NCI-H1417 (cell line): Measurements from ENCODE around the gene TNFRSF18.
"Not testable (repeated sequence)": the region's sequence is repeated elsewhere in the genome, so short reads cannot be mapped to it uniquely, and the experiment has no call there.

ENCODE experiments used
- DNase-seq, 3 experiments: peaks; one replicate each; lab custom pipeline; 2025; lab: John Stamatoyannopoulos, UW

Gene TNFRSF18

DNA sequence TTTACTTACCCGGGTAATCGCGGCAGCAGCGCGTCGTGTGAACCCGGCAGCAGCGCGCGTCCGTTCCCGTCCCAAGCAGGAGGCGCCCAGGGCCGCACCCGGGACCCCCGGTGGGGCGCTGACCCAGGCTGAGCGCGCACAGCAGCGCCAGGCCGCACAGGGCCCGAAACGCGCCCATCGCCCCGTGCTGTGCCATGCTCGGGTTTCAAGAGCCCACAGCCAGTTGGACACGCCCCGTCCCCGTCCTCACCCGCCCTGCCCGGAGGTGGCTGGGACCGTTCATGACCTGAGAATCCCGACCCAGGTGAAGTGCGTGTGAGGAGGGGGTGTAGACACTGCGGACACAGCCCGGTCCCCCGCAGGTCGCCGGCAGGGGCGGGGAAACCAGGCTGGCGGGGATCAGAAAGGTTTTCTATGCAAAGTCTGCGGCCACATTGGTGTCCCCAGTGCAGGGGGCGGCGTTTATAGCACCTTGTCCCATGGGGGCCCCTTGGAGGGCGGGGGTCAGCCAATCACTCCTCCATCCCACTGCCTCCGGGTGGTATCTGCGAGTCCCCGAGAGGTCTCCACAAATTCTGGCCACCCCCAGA lies at the start of gene TNFRSF18:
Gene TNFRSF18 (minus strand): TSS at position 217 of the 590 bp plus-strand sequence. CDS start 21 bp downstream, at position 196.
- peak; percentile 35 to 51 (median 48) for DNase-seq

DNA sequence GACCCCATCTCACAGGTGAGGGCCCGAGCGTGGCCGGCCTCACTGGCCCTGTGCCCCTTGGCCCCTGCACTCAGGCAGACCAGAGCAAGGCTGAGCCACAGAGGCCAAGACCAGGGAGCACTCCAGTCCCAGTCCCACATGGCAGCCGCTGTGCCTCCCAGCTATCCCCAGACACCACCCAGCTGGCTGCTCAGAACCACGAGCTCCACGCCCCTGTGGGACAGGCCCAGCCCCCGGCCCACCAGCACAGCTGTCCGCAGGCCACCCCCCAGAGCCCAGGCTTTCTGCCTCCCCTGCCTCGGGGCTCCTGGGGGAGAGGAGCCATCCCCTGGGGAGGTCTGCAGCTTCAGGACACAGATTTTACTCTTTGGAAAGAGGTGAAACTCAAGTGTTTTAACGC lies 49.2 kb upstream of the TNFRSF18 start:
- DNase-seq = no peak

DNA sequence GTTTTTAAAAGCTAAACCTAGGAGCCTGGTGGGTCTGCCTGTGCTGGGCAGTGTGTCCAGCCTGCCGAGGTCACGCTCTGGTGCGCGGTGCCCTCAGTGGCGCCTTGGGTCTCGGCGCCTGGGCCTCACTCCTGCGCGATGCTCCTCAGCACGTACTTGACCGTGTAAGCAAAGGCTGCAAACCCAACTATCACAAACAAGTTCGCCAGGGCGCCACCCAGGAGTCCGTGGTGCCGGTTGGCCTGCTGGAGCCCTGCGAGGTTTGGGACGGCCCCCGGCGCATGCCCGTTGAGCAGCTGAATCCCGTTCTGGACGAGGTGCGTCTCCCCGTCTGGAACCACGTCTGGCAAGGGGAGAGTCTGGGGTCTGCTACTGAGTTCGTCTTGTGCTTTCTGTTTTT lies 48.7 kb upstream of the TNFRSF18 start:
- no peak for DNase-seq

GRCh38 chr1:1254667-1254998 lies 48.2 kb upstream of the TNFRSF18 start:
- no peak for DNase-seq

DNA sequence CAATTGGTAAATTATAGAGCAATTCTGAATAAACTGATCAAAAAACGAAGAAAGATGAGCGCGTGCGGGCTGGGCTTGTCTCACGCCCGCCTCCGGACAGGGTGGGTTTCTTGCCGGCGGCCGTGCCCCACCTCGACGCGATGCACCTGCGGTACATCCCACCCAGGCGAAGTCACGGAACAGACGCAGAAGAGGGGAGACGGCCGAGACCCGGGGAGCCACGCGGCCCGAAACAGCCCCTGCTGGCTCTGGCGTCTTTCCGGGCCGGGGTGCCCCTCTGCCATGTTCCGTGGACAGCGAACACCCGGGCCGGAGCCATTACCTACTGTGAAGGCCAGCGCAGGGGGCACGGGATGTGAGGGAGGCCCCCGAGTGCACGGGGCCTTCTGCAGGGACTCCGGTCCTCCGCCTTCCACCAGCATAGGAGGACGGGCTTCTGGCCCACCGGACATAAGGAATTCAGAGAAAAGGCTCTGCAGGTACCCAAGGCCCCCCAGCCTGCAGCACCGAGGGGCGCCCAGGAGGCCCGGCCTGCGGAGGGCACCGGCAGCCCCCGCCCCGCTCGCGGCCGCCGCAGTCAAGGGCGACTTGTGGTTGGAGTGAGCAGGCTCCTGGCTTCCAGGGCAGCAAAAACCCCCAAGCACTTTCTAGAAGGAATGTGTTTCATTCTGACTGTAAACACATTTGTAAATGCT lies 47.7 kb upstream of the TNFRSF18 start:
- DNase-seq = no peak

GRCh38 chr1:1253314-1253713 lies 46.9 kb upstream of the TNFRSF18 start:
- DNase-seq = no peak

DNA sequence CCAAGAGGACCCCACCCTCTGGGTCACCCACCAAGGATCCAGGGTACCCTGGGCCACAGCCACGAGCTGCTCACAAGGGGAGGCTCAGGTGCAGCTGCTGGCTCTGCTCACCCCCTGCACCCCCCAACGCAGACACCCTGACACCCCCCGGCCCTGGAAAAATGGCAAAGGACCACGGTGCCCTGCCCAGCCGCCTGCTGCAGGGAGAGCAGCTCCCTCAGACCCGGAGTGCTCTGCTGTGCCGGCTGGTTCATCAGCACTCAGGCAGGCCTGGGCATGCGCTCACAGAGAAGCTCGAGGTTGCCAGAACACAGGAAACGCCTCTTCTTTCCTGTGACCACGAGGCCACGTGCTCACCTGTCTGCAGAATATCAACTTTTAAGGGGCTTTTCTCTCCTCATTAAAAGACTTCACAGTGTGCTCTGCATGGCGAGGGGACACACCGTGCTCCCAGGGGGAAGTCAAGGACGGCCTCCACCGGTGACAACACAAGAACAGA lies 44.4 kb upstream of the TNFRSF18 start:
- DNase-seq = peak in 2 of 3 experiments; percentile 55 to 66

GRCh38 chr1:1248009-1248913 lies 41.9 kb upstream of the TNFRSF18 start:
- DNase-seq = not testable (repeated sequence)

DNA sequence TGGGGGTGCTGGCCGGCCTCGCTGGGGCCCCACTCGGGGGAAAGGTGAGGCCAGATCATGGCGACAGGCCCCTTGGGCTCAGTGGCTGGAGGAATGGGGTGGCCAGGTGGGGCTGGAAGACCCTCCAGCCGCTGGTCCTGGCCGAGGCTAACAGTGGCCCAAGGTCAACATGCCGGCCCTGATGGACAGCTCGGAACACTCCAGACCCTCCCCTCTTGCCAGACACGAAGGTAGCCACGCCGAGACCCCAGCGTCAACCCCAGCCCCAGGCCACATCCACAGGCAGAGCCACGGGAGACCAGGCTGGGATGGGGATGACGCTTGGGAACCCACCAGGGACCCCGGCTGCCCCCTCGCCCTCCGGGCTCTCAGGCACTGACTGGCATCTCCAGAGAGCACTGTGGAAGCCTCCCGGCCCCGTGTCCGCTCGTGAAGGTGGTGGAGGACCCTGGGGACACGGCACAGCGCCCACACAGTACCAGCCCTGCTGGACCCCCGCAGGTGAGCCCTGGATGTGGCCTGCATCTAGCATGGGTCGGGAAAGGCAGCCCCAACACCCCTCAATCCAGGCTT lies 41.0 kb upstream of the TNFRSF18 start:
- DNase-seq = no peak

- DNase-seq = no peak
Observed at GRCh38 chr1:1246577-1247340, 40.4 kb upstream of the TNFRSF18 start, which contains the start of gene C1QTNF12. Gene C1QTNF12 (minus strand): TSS chr1:1246722. CDS start chr1:1246690, 32 bp downstream.

DNA sequence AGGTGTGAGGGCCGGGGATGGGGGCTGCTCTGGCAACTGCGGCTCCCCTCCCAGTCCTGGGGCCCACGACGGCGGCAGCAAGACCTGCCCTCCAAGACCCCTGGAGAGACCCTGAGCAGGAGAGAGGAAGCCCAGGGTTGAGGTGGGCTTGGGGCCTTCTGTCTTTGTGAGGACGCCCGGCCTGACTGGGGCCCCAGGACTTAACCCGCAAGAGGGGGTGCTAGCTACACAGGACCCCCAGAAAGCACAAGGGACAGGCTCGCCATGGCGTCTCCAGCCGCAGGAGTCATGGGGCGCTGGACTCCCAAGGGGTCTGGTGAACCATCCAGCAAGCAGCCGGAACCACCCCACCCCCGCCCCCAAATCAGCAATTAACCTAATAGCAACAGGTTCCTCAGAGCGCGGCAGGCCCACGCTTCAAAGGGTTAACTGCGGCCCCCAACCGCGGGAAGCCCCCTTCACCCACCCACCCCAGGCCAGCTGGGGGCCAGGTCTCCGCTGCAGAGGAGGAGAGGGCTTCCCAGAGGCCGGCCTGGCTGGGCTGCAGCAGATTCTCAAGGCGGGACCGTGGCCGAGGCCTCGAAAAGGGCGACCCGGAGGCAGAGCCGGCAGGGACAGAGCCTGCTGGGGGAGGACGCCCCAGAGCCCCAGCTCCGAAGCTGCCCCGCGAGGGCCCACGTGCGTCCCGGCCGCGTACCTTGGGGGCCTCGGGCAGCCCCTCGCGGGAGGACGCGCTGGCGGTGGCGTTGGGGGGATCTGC lies 39.6 kb upstream of the TNFRSF18 start:
- no peak for DNase-seq

DNA sequence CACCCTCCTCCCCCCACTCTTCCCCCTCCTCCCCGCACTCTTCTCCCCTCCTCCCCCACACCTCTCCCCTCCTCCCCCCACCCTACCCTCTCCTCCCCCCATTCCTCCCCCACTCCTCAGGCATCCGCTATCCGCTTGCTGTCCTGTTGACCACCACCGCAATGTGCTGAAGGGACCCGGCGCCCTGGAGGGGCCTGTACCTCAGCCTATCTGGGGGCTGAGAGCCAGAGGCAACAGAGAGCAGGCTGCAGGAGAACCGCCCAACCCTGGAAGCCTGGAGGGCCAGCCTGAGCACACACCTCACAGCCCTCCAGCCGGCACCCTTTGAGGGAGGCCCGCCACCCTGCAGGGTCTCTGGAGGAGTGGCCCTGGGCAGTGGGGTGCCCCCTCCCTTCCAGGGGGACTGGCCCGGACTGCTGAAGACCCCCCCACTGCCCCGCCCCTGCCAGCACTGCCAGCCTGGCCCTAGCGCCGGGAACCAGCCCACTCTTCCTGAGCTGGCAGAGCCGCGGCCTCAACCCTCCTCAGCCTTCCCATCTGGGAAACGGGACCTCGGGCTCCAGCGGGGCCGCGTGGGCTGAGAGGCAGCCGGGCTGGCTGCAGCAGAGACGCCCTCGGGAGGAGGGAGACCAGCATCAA lies 38.9 kb upstream of the TNFRSF18 start:
- DNase-seq = no peak

DNA sequence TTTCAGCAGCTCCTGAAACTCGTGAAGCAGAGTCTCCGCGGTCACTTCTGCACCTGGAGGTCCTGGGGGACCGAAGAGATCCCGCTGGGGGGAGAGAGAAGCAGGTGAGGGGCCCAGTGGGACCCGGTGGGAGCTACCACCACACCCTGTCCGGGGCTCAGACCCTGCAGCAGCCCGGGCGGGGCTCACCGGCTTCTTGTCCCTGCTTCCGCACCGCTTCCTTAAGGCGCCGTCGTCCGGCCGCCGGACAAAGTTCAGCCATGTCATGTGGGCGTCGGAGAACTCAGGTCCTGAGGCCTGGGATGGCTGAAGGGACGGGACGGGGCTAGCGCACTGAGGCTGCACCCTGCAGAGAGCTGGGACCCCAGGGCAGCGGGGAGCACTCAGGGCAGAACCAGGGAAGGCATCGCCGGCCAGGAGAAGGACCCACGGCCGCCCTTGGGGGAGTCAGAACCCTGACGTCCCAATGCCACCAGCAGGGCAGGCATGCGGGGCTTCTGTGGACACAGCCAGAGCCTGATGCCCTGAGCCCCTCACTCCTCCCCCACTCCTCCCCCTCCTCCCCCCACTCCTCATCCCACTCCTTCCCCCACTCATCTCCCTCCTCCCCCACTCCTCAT lies 37.9 kb upstream of the TNFRSF18 start:
- no peak for DNase-seq

GRCh38 chr1:1243807-1244191 lies 37.4 kb upstream of the TNFRSF18 start:
- DNase-seq = no peak

- DNase-seq = no peak
Observed at GRCh38 chr1:1243266-1243660, 36.9 kb upstream of the TNFRSF18 start.

GRCh38 chr1:1242461-1243265 lies 36.3 kb upstream of the TNFRSF18 start:
- no peak for DNase-seq

DNA sequence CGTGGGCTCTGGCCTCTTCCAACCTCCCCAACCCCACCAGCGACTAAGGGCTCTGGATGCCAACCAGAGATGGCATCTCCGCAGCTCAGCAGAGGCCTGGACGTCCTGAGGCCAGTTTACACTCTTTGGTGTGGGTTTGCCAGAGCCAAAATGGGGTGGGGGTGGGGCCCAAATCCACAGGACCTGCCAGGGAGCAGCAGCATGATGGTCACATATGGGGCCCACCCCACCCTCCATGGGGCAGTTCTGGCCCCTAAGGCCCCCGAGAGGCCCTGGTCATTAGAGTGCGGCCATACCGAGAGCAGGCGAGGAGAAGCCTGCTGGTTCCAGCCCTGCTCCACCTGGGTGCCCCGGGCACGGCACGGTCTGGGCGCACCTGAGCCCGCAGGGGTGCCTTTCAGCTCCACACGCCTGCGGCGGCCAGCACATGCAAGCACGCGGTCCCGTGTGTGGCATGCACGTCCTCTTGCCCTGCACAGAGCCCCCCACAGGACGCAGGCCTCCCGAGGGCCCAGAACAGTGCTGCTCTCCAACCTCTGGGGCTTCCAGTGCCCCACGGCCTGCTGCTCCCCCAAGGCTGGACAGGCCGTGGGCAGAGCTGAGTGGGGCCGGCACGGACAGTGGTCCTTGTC lies 35.3 kb upstream of the TNFRSF18 start:
- DNase-seq = no peak

GRCh38 chr1:1240822-1241587 lies 34.6 kb upstream of the TNFRSF18 start:
- no peak for DNase-seq
